HG03558 (cell line): ENCODE results near the gene FERD3L.

Source experiments
- ATAC-seq: cut with Tn5 transposase; IDR thresholded peaks from one replicate; pipeline ENCODE4 v1.9.1; 2021; ENCODE audit warnings: moderate number of reproducible peaks; ENCODE audit not compliant: unreplicated experiment; ENCODE audit errors: extremely low read depth

FERD3L gene

GRCh38 chr7:19117870-19118608, 27.2 kb downstream of the FERD3L start:
- ATAC-seq, result no peak

GRCh38 chr7:19117091-19117869, 27.9 kb downstream of the FERD3L start, which contains the start of gene TWIST1:
TSS of gene TWIST1 (minus strand) at chr7:19117636. CDS start at chr7:19117321, 315 bp downstream.
- no peak for ATAC-seq

- no peak for ATAC-seq
These were observed 28.8 kb downstream of the FERD3L start for GRCh38 chr7:19116121-19117090.

GRCh38 chr7:19114551-19114855, 30.7 kb downstream of the FERD3L start:
- no peak for ATAC-seq

- ATAC-seq, result no peak
These were observed 31.2 kb downstream of the FERD3L start for GRCh38 chr7:19113855-19114550.

GRCh38 chr7:19113002-19113350, 32.2 kb downstream of the FERD3L start:
- ATAC-seq, result no peak

- ATAC-seq, result no peak
These were observed 32.8 kb downstream of the FERD3L start for GRCh38 chr7:19112274-19113001.

GRCh38 chr7:19111474-19112273, 33.5 kb downstream of the FERD3L start:
- ATAC-seq, result no peak

GRCh38 chr7:19110776-19111175, 34.4 kb downstream of the FERD3L start:
- no peak for ATAC-seq

- ATAC-seq, result no peak
These were observed 35.0 kb downstream of the FERD3L start for GRCh38 chr7:19110026-19110730.

- ATAC-seq, result no peak
These were observed 35.9 kb downstream of the FERD3L start for GRCh38 chr7:19109000-19109946.

- no peak for ATAC-seq
These were observed 37.7 kb downstream of the FERD3L start for GRCh38 chr7:19107356-19108146.

- ATAC-seq, result no peak
These were observed 38.2 kb downstream of the FERD3L start for GRCh38 chr7:19107081-19107355.

GRCh38 chr7:19106241-19107080, 38.8 kb downstream of the FERD3L start:
- no peak for ATAC-seq

- ATAC-seq, result no peak
These were observed 39.7 kb downstream of the FERD3L start for GRCh38 chr7:19105546-19105945.

- no peak for ATAC-seq
These were observed 40.4 kb downstream of the FERD3L start for GRCh38 chr7:19104811-19105210.
